ENCODE measurements around the gene RPS10.

GRCh38 chr6:34373511-34373910 is 52.4 kb downstream of the RPS10 start:
- TF ChIP-seq CTCF (IDR thresholded peaks at IDR 0.05; ENCODE audit: low read length): no peak
- no peak for TF ChIP-seq EZH2 (IDR thresholded peaks at IDR 0.05; ENCODE audit: borderline replicate concordance, low read length)
